Neutrophil (primary cell): ENCODE data around the gene AMPD2.

Experiments
- H3K27ac ChIP-seq: fragments of 200-600 bp; sonication (generic); 2 replicates; pipeline ENCODE4 v1.5.1; 2016; ENCODE audit warnings: mild to moderate bottlenecking, moderate library complexity
- H3K27me3 ChIP-seq: fragments of 200-600 bp; sonication (generic); 2 replicates; pipeline ENCODE4 v1.6.0; 2016; ENCODE audit warnings: mild to moderate bottlenecking
- H3K36me3 ChIP-seq: fragments of 200-600 bp; sonication (generic); 2 replicates; pipeline ENCODE4 v1.5.1; 2017
- H3K4me1 ChIP-seq, 2 experiments: fragments of 200-600 bp in 1 of 2; sonication (generic) in 1 of 2; 1 replicate in 1 of 2; 2 replicates in 1 of 2; pipeline versions ENCODE4 v1.5.1 to v1.6.1; 2013 to 2016; ENCODE audit warnings: low read depth in 1 of 2, low read length in 1 of 2, mild to moderate bottlenecking in 1 of 2, moderate library complexity in 1 of 2; ENCODE audit not compliant: control insufficient read depth in 1 of 2, insufficient read depth in 1 of 2
- H3K4me3 ChIP-seq, 2 experiments: fragments of 200-600 bp in 1 of 2; sonication (generic) in 1 of 2; 1 replicate in 1 of 2; 2 replicates in 1 of 2; pipeline ENCODE4 v1.5.1; 2013 to 2016; ENCODE audit warnings: low read depth in 1 of 2, low read length in 1 of 2, mild to moderate bottlenecking in 1 of 2, moderate library complexity in 1 of 2
- H3K9me3 ChIP-seq: fragments of 200-600 bp; sonication (generic); 2 replicates; pipeline ENCODE4 v1.5.1; 2016
- TF ChIP-seq, protein P1 (sequence below): fragments of 200-600 bp; sonication (generic); IDR thresholded peaks from 2 replicates; pipeline ENCODE4 v1.5.1; 2016; ENCODE audit warnings: antibody characterized with exemption

AMPD2 gene

GRCh38 chr1:109641861-109642260 lies 22.2 kb downstream of the AMPD2 start:
- peaks cover 6 to 15% of the 10 kb centered on the region in 2 experiments for H3K4me1 ChIP-seq
- H3K36me3 ChIP-seq = no peaks in the 10 kb centered on the region
- no peak overlapping the region for H3K27ac ChIP-seq
- H3K27me3 ChIP-seq = no peaks in the 10 kb centered on the region
- TF ChIP-seq, protein P1, sequence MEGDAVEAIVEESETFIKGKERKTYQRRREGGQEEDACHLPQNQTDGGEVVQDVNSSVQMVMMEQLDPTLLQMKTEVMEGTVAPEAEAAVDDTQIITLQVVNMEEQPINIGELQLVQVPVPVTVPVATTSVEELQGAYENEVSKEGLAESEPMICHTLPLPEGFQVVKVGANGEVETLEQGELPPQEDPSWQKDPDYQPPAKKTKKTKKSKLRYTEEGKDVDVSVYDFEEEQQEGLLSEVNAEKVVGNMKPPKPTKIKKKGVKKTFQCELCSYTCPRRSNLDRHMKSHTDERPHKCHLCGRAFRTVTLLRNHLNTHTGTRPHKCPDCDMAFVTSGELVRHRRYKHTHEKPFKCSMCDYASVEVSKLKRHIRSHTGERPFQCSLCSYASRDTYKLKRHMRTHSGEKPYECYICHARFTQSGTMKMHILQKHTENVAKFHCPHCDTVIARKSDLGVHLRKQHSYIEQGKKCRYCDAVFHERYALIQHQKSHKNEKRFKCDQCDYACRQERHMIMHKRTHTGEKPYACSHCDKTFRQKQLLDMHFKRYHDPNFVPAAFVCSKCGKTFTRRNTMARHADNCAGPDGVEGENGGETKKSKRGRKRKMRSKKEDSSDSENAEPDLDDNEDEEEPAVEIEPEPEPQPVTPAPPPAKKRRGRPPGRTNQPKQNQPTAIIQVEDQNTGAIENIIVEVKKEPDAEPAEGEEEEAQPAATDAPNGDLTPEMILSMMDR = no peak
- H3K4me3 ChIP-seq = no peak overlapping the region
- no peaks in the 10 kb centered on the region for H3K9me3 ChIP-seq

DNA sequence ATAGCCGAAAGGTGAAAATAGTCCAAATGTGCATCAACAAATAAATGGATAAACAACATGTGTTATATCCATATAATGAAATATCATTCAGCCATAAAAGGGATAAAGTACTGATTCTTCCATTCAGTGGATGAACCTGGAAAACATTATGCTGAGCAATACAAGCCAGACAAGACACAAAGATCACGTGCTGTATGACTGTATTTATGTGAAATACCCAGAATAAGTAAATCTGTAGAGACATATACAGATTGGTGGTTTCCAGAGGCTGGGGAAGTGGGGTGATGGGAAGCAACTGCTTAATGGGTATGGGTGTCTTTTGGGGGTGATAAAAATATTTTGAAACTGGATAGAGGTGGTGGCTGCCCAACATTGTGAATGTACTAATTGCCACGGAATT lies 23.0 kb downstream of the AMPD2 start:
- TF ChIP-seq, protein P1 = no peak
- H3K36me3 ChIP-seq = no peaks in the 10 kb centered on the region

GRCh38 chr1:109643385-109644230 lies 24.0 kb downstream of the AMPD2 start:
- H3K27me3 ChIP-seq = no peaks in the 10 kb centered on the region
- no peak overlapping the region for H3K27ac ChIP-seq
- H3K9me3 ChIP-seq = no peaks in the 10 kb centered on the region
- H3K36me3 ChIP-seq = no peaks in the 10 kb centered on the region
- TF ChIP-seq, protein P1 = peak; percentile 84
- no peak overlapping the region for H3K4me3 ChIP-seq
- peaks cover 6 to 15% of the 10 kb centered on the region in 2 experiments for H3K4me1 ChIP-seq

More for the DNA sequence above, 23.0 kb downstream of the AMPD2 start:
- Histone ChIP-seq H3K27me3 (no peaks in the 10 kb centered on the region), H3K27ac (no peak overlapping the region), H3K4me1 (peaks cover 6 to 15% of the 10 kb centered on the region in 2 experiments), H3K4me3 (no peak overlapping the region), H3K9me3 (no peaks in the 10 kb centered on the region)

DNA sequence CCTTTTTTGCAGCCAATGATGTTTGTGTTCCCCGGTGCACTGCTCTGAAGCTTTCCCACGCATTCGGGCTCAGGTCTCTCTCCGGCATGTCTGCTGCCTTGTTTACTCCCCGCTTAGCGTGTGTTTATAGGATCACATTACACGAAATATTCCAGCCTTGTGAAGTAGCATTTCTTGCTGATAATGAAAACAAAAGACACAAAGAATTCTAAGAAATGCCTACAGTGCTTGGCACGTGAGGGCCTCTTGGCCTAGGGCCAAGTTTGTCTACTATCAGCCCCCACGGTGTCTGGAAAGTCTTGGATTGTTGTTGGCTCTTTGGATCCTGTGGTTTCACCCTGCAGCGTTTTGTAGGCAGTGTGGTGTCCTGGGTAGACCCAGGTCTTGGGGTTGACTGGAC lies 25.0 kb downstream of the AMPD2 start:
- H3K27ac ChIP-seq = no peak overlapping the region

GRCh38 chr1:109649491-109649914 lies 29.9 kb downstream of the AMPD2 start:
- no peak overlapping the region for H3K4me3 ChIP-seq
- H3K27ac ChIP-seq = no peak overlapping the region
- TF ChIP-seq, protein P1 = no peak
- no peaks in the 10 kb centered on the region for H3K36me3 ChIP-seq
- H3K4me1 ChIP-seq = no peaks in the 10 kb centered on the region
- no peaks in the 10 kb centered on the region for H3K9me3 ChIP-seq
- peaks cover 24% of the 10 kb centered on the region for H3K27me3 ChIP-seq

More for the DNA sequence above, 25.0 kb downstream of the AMPD2 start:
- Histone ChIP-seq H3K27me3 (no peaks in the 10 kb centered on the region), H3K4me1 (peaks cover 6 to 15% of the 10 kb centered on the region in 2 experiments), H3K4me3 (no peak overlapping the region), H3K36me3 (no peaks in the 10 kb centered on the region), H3K9me3 (no peaks in the 10 kb centered on the region)
- TF ChIP-seq, protein P1 = no peak
